ENCODE measurements around the gene GNAS-AS1. TPM values are rescaled to one million over a fixed set of nuclear protein-coding genes. Genes with fewer than 3 reads are reported as not detected.

GNAS-AS1 gene
- total RNA-seq, 4 donors from 2014 or later: 0.55 to 1.1 TPM; not detected in 2

DNA sequence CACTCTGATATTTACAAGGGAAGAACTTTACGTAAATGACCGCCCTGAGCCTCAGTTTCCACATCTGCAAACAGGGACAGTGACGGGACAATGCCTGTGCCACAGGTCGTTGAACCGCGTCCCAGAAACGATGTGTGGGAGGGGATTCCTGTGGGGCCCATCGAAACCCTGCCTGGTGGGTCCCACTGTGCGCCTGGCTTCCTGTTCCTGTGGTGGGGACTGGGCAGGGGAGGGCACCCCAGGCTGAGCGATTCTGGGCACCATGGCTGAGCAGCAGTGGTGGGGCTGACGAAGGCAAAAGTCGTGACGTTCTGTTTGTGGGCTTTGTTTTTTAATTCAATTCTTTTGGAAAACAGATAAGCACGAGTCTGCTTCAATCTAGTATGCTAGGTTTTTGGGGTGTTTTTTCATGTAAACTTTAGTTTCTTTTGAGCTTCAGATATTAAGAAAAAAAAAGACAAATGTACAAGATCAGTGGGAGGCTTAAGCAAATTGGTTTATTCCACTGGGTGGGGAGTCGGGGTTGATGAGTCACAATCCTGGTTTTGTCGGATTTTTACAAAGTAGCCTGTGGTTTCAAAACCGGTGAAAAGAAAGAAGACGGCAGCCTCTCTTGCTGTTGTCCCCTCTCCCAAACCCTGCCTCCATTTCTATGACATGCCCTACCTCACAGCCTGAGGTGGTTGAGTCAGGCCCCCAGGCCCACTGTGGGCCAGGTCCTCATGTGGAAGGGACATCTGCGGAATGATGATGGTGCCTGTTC is 40.4 kb downstream of the GNAS-AS1 start:
- no peak overlapping the region for H3K4me3 ChIP-seq
- in situ Hi-C loops (cut with MboI; ENCODE audit: low pct_ligation_motif_present in 1 of 4, low pct_unique_long_range_greater_than_20kb in 1 of 4, low sequenced_read_pairs in 3 of 4) (no loop called here), intact Hi-C loops (cut with DNase I; ENCODE audit: low total_unique reads) (no loop called here)
- H3K36me3 ChIP-seq: no peaks in the 10 kb centered on the region
- peaks cover 6% of the 10 kb centered on the region for H3K27me3 ChIP-seq
- 70 to 72% methylated on average over 8 to 19 of the region's 19 CpGs for WGBS, 2 donors (ENCODE audit: low coverage in 1 of 2)
- H3K4me1 ChIP-seq: no peaks in the 10 kb centered on the region
- H3K9me3 ChIP-seq: no peaks in the 10 kb centered on the region
- DNase-seq: no peak
- no peak overlapping the region for H3K27ac ChIP-seq
- TF ChIP-seq POLR2AphosphoS5 (IDR thresholded peaks at IDR 0.05): no peak
- TF ChIP-seq POLR2A (IDR thresholded peaks at IDR 0.05): no peak
- TF ChIP-seq EP300 (IDR thresholded peaks at IDR 0.05; ENCODE audit: low read depth): no peak
- TF ChIP-seq, protein P1, sequence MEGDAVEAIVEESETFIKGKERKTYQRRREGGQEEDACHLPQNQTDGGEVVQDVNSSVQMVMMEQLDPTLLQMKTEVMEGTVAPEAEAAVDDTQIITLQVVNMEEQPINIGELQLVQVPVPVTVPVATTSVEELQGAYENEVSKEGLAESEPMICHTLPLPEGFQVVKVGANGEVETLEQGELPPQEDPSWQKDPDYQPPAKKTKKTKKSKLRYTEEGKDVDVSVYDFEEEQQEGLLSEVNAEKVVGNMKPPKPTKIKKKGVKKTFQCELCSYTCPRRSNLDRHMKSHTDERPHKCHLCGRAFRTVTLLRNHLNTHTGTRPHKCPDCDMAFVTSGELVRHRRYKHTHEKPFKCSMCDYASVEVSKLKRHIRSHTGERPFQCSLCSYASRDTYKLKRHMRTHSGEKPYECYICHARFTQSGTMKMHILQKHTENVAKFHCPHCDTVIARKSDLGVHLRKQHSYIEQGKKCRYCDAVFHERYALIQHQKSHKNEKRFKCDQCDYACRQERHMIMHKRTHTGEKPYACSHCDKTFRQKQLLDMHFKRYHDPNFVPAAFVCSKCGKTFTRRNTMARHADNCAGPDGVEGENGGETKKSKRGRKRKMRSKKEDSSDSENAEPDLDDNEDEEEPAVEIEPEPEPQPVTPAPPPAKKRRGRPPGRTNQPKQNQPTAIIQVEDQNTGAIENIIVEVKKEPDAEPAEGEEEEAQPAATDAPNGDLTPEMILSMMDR (IDR thresholded peaks at IDR 0.05): no peak

DNA sequence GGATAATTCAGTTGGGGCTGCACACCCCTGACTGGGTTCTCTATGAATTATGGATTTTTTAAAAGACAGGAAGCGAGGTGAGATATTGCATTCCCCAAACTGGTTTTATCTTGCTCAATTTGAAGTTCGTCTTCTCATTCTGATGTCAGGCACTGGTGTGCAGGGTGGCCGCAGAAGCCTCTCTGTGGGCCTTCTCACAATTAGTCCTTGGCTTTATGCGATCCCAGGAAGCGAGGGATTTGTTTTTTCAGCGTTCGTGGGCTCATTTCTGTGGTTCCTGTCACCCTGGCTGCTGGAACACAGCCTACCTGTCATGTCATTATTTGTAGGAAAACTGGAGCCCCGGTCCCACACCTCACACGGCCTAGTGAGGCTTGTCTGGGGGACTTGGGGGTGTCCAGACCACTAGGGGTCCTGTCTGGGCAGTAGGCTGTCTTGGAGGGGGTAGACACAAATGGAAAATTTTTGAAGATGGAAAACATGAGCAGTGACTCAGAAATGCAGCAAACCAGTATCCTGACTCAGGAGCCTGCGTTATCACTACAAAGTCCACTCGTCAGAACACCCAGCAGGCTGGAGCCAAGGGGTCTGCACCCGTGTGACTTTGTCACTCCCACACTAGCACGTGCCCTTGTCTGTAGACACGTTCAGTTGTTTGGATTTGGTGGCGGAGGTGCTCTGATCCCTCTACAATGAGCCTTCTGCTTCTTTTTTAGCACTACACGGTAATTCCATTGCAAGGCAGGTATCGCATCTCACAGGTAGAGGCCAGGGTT is 42.2 kb downstream of the GNAS-AS1 start:
- no peak overlapping the region for H3K27ac ChIP-seq
- H3K4me1 ChIP-seq: no peaks in the 10 kb centered on the region
- peaks cover 6% of the 10 kb centered on the region for H3K27me3 ChIP-seq
- TF ChIP-seq POLR2A (IDR thresholded peaks at IDR 0.05): no peak
- no peak for TF ChIP-seq EP300 (IDR thresholded peaks at IDR 0.05; ENCODE audit: low read depth)
- TF ChIP-seq POLR2AphosphoS5 (IDR thresholded peaks at IDR 0.05): no peak
- TF ChIP-seq, protein P1 (IDR thresholded peaks at IDR 0.05): no peak
- no peaks in the 10 kb centered on the region for H3K36me3 ChIP-seq
- WGBS, 2 donors (ENCODE audit: low coverage in 1 of 2): 76 to 78% methylated on average over 6 to 17 of the region's 17 CpGs
- H3K4me3 ChIP-seq: no peak overlapping the region
- no peaks in the 10 kb centered on the region for H3K9me3 ChIP-seq
- intact Hi-C loops (cut with DNase I; ENCODE audit: low total_unique reads): no loop called here
- in situ Hi-C loops (cut with MboI; ENCODE audit: low pct_ligation_motif_present in 1 of 4, low pct_unique_long_range_greater_than_20kb in 1 of 4, low sequenced_read_pairs in 3 of 4): no loop called here
- no peak for DNase-seq

DNA sequence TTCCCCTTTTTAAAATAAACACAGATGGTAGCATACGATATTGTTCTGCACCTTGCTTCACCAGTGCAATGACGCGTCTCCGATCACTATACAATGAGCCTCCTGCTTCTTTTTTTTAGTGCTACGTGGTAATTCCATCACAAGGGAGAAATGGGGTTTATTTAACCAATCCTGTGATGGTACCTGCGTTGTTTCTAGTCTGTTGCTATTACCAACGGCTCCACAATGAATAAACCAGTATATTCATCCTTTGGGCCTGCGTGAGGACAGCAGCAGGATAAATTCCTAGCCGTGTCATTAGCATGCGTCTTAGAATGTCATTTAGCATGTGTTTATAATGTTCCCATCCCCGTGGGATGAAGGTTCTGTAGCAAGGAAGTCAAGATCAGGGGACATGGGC is 42.9 kb downstream of the GNAS-AS1 start:
- H3K36me3 ChIP-seq: no peaks in the 10 kb centered on the region
- intact Hi-C loops (cut with DNase I; ENCODE audit: low total_unique reads): no loop called here
- in situ Hi-C loops (cut with MboI; ENCODE audit: low pct_ligation_motif_present in 1 of 4, low pct_unique_long_range_greater_than_20kb in 1 of 4, low sequenced_read_pairs in 3 of 4): no loop called here
- TF ChIP-seq, protein P1 (IDR thresholded peaks at IDR 0.05): no peak
- TF ChIP-seq POLR2A (IDR thresholded peaks at IDR 0.05) (no peak), EP300 (IDR thresholded peaks at IDR 0.05; ENCODE audit: low read depth) (no peak), POLR2AphosphoS5 (IDR thresholded peaks at IDR 0.05) (no peak)
- no peak for DNase-seq
- H3K9me3 ChIP-seq: no peaks in the 10 kb centered on the region
- WGBS, 2 donors (ENCODE audit: low coverage in 1 of 2): 73 to 77% methylated on average over 8 to 11 of the region's 11 CpGs
- no peaks in the 10 kb centered on the region for H3K4me1 ChIP-seq
- H3K4me3 ChIP-seq: no peak overlapping the region
- no peak overlapping the region for H3K27ac ChIP-seq
- peaks cover 6% of the 10 kb centered on the region for H3K27me3 ChIP-seq

DNA sequence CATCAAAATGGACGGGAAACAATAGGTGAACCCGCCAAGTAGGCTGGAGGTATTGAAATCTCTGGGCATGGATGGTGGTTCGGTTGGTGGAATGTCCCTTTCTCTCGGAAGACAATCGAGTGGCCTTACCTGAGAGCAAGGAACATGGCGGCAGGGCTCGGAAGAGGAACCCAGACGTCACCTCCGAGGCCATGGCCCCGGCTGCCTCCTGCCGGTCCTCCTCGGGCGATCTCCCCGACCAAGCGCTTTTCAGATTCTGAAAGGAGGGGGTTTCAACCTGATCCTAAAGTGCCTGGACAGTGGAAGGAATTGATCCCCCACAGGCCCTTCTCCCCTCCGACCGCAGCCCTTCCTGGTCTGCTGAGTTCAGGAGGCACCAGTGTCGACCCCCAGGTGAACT is 47.2 kb downstream of the GNAS-AS1 start:
- H3K9me3 ChIP-seq: no peaks in the 10 kb centered on the region
- no peak overlapping the region for H3K4me3 ChIP-seq
- H3K27ac ChIP-seq: no peak overlapping the region
- H3K36me3 ChIP-seq: no peaks in the 10 kb centered on the region
- intact Hi-C loops (cut with DNase I; ENCODE audit: low total_unique reads) (no loop called here), in situ Hi-C loops (cut with MboI; ENCODE audit: low pct_ligation_motif_present in 1 of 4, low pct_unique_long_range_greater_than_20kb in 1 of 4, low sequenced_read_pairs in 3 of 4) (no loop called here)
- no peaks in the 10 kb centered on the region for H3K4me1 ChIP-seq
- no peak for DNase-seq
- 60 to 91% methylated on average over 2 to 18 of the region's 18 CpGs for WGBS, 2 donors (ENCODE audit: low coverage in 1 of 2)
- TF ChIP-seq EP300 (IDR thresholded peaks at IDR 0.05; ENCODE audit: low read depth) (no peak), POLR2A (IDR thresholded peaks at IDR 0.05) (no peak), POLR2AphosphoS5 (IDR thresholded peaks at IDR 0.05) (no peak)
- TF ChIP-seq, protein P1 (IDR thresholded peaks at IDR 0.05): no peak
- no peaks in the 10 kb centered on the region for H3K27me3 ChIP-seq

Data from transverse colon (tissue), 4 donors.